DMS79 (cell line): ENCODE measurements around the gene SLC19A3.
"Not testable (repeated sequence)": the region's sequence is repeated elsewhere in the genome, so short reads cannot be mapped to it uniquely, and the experiment has no call there.

Experiments
- DNase-seq: peaks from one replicate; lab custom pipeline; 2025; lab: John Stamatoyannopoulos, UW

SLC19A3 gene

DNA sequence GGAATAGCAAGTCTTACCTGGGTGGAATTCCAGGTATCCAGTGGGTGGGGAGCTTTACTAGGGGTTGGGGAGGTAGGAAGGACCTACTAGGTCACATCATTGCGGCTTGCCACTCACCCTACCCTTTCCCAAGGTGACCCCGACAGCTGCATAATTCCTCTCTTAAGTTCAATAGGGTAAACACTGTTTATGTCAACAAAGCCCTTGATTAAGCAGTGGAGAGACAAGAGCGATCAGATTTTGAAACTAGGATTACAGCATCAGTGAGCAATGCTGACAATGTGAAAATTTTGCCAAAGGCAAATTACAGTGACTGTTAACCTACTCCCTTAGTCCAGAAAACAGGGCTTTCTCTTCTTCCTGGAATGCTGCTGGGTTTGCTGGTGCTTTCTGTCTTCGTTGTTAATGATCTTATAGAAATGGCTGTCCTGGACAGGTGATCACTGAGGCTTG lies 14.5 kb downstream of the SLC19A3 start:
- peak; percentile 2 for DNase-seq

- no peak for DNase-seq
Measured at GRCh38 chr2:227701556-227701955, 16.3 kb downstream of the SLC19A3 start.

GRCh38 chr2:227696990-227697679 lies 20.7 kb downstream of the SLC19A3 start:
- DNase-seq = no peak

- DNase-seq = no peak
Measured at GRCh38 chr2:227687189-227687588, 30.6 kb downstream of the SLC19A3 start.

DNA sequence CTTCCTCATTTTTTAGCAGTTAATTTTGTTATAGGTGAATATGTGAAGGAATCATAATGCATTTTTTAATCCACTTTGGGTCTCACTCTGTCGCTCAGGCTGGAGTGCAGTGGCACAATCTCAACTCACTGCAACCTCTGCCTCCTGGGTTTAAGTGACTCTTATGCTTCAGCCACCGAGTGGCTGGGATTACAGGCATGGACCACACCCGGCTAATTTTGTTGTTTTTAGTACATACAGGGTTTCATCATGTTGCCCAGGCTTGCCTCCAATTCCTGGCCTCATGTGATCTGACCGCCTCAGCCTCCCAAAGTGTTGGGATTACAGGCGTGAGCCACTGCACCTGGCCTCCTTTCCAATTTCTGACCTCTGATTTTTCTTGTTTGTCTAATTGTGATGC lies 33.6 kb downstream of the SLC19A3 start:
- DNase-seq = no peak

DNA sequence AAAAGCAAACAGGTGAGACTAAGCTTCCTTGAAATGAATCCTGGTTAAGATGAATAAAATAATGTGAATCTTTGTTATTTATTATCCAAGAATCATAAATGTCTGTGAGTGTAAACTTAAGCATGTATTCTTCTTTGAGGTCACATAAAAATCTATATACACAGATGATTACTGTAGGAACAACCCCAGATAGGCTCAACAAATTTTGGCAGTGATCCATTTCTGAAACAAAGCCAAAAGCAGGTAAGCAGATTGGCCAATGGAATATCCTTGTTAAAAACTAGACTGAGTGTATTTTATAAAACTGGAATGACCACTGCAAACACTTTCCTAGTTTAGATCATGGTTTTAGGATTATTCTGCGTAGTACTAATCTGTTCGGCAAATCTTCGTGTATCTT lies 39.9 kb downstream of the SLC19A3 start:
- no peak for DNase-seq

DNA sequence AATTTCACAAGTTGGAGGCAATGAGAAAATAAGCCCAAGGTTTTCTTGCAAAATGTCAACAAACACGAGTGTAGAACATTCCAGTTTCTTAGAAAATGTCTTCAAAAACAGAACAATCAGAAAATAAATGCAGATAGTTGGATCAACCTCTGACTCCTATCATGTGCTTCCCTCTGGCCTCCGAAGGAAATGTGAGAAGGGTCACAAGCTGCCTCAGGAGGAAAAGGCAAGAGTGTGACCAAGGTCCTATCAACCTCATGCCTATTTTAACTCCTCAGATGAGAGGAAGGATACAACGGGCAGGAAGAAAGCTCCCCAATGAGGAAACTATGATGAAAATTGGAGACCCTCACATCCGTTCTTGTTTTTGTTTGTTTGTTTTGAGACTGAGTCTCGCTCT lies 43.3 kb downstream of the SLC19A3 start:
- no peak for DNase-seq

DNA sequence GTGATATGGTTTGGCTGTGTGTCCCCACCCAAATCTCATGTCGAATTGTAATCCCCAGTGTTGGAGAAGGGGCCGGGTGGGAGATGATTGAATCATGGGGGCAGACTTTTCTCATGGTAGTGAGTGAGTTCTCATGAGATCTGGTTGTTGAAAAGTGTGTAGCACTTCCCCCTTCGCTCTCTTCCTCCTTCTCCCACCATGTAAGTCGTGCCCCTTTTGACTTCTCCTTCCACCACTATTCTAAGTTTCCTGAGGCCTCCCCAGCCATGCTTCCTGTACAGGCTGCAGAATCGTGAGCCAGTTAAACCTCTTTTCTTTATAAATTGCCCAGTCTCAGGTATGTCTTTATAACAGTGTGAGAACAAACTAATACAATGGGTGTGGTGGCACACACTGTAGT lies 44.2 kb downstream of the SLC19A3 start:
- not testable (repeated sequence) for DNase-seq

GRCh38 chr2:227671170-227671905 lies 46.5 kb downstream of the SLC19A3 start:
- no peak for DNase-seq

DNA sequence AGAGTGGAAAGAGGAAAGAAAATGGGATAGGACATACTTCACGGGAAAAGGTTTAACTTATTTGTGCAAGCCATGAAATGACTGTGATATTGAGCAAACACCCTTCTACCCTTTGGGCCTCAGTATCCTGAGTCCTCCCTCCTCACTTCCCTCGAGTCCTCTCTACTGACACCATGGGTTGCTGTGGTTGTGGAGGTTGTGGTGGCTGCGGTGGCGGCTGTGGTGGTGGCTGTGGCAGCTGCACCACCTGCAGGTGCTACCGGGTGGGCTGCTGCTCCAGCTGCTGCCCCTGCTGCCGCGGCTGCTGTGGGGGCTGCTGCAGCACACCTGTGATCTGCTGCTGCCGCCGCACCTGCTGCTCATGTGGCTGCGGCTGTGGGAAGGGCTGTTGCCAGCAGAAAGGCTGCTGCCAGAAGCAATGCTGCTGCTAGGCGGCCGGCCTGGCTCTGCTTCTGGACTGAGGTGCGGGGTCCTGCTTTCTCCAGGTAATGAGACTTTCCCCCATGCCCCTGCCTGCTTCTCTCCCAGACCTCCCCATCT lies 51.1 kb downstream of the SLC19A3 start, which contains the start of gene SCYGR5:
TSS of gene SCYGR5 (plus strand) at position 174 of the 540 bp plus-strand sequence. CDS start at position 174, 0 bp downstream.
- DNase-seq = not testable (repeated sequence)

- DNase-seq = no peak
Measured at GRCh38 chr2:227665189-227665940, 52.5 kb downstream of the SLC19A3 start.

GRCh38 chr2:227661827-227662226 lies 56.0 kb downstream of the SLC19A3 start:
- DNase-seq = no peak

DNA sequence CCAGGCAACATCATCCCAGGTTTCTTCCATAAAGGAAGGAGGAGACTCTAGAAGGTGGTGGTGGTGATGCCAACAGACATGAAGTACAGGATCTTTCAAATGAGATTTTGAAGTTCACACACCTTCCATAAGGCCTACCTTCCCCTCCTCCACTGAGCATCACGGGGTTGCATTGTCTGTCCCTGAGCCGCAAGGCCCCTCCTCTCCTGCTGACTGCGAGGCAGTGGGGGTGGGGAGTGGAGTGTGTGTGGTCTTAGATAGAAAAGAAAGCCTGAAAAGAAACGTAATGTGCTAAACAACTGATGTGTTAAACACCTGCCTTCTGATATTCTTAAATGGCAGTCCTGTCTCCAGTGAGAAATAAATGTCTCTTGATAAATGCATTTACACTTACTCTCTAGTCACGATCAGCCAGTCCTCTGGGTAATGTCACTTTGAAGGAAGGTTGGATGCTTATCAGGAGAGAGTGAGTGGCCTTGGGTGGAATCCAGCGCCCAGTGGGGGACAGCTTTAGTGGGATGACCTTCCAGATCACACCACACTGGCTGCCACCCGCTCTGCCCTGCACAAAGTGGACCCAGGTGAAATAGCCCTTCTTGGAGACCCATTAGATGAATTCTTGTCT lies 56.7 kb downstream of the SLC19A3 start:
- no peak for DNase-seq

DNA sequence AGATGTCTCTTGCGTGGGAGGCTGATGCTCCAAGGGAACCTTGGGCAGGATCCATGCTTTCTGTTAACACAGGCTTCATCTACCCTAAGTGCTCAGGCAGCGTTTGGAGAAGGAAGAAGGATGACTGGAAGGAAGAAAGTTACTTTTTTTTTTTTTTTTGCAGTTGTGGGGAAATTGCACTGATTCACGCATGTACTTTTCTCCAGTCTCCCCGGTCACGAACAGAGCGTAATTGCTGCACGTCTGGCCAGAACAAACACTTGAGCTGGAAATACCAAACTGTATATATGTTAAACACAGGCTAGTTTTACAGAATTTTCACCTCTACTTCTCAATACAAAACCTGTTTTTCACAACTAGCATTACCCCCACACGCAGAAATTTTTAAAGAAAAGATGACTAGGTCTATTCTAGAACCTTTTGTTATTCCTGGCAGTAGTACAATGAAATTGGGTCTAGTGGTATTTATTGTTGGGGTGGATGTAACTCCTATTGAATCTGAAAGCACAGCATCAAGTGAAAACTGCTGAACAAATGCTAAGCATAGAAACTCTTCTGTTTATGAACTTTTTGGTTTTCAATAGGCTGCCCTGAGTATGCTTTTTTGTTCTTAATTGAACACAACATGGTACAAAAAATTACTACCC lies 60.5 kb downstream of the SLC19A3 start:
- DNase-seq = no peak

DNA sequence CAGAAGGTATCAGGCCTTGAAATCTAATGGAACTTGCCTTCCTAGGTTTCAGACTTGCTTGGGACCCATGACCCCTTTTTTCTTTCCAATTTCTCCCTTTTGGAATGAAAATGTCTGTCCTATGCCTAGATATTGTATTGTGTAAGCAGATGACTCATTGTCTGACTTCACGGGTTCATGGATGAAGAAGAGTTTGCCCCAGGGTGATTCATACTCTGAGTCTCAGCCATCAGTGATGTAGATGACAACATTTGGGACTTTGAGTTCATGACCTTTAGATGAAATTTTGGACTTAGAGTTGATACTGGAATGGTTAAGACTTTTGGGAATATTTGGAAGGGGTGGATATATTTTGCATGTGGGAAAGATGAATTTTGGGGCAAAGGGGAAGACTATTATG lies 62.4 kb downstream of the SLC19A3 start:
- DNase-seq = no peak

DNA sequence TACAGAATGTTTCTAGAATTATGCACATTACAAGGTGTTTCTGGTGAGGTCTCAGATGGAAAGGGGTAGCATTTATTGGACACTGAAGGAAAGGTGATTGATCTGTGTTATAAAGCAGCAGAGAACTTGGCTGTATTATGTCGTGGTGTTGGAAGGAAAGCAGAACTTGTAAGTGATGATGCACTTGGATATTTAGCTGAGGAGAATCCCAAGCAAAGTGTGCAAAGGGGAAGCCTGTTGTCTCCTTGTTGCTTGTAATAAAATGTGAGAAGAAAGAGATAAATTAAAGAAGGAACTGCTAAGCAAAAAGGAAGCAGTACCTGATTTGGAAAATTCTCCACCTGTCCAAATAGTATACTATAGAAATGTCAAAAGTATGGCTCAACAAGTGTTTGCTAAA lies 63.4 kb downstream of the SLC19A3 start:
- no peak for DNase-seq

DNA sequence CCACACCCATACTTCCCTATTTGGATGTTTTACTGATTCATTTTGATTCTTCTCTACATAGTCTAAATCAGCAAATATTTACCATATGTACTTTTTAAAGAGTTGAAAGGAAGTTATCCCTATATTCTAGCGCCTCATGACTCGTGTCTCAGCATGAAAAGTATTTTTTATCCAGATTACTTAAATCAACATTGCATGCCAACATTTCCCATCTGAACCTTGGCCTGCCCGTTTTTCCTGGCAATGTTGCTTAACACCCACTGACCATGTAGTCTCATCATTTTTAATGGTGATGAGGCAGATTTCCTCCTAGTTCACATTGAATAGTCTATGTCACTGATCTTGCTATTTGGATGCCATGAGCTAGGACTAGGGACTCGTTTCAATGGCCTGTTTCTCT lies 64.4 kb downstream of the SLC19A3 start:
- no peak for DNase-seq

GRCh38 chr2:227643990-227644551 lies 73.8 kb downstream of the SLC19A3 start:
- no peak for DNase-seq

DNA sequence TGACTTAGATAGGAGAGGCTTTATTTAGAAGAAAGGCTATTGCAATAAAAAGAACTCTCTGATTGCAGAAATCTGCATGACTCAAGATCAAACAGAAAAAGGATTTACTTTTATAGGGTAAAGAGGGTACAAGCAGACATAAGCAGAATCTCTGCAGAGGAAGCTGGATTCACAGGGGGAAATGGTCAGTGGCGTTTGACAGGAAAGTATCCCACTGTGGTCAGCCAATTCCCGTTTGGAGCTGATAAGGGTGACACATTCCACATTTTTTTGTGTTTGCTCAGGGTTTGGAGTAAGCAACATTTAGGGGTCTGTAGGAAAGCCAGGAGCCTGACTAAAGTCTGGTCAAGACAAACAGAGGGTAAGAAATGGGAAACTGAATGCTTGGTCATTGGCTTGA lies 75.2 kb downstream of the SLC19A3 start:
- no peak for DNase-seq

GRCh38 chr2:227634201-227634600 lies 83.6 kb downstream of the SLC19A3 start:
- DNase-seq = no peak
